Endodermal cell (in vitro differentiated cells): ENCODE results near the gene OPRL1. TPM values are rescaled to one million over a fixed set of nuclear protein-coding genes. Genes with fewer than 3 reads are reported as not detected.
A peak's percentile ranks its signal among the peaks of the same experiment; 100 is the strongest.
"Not testable (repeated sequence)": the region's sequence is repeated elsewhere in the genome, so short reads cannot be mapped to it uniquely, and the experiment has no call there.

Source experiments
- DNase-seq: peaks from one replicate; pipeline ENCODE4 v3.0.0-alpha.2; 2017
- H3K27ac ChIP-seq: 2 replicates; pipeline ENCODE4 v1.5.1; 2013; ENCODE audit warnings: mild to moderate bottlenecking, low read depth, low read length, moderate library complexity
- H3K27me3 ChIP-seq: 2 replicates; pipeline ENCODE4 v1.6.1; 2013; ENCODE audit warnings: mild to moderate bottlenecking, low read length, moderate library complexity; ENCODE audit not compliant: insufficient read depth, control insufficient read depth, poor library complexity, severe bottlenecking
- H3K36me3 ChIP-seq: 2 replicates; pipeline ENCODE4 v1.7.0; 2013; ENCODE audit warnings: mild to moderate bottlenecking, low read length, moderate library complexity; ENCODE audit not compliant: control insufficient read depth, insufficient read depth
- H3K4me1 ChIP-seq: one replicate; pipeline ENCODE4 v1.7.0; 2013; ENCODE audit warnings: low read length; ENCODE audit not compliant: control insufficient read depth, insufficient read depth
- H3K4me3 ChIP-seq: 2 replicates; pipeline ENCODE4 v1.5.1; 2013; ENCODE audit warnings: mild to moderate bottlenecking, low read length, moderate library complexity
- H3K9ac ChIP-seq: 2 replicates; pipeline ENCODE4 v1.6.1; 2013; ENCODE audit warnings: mild to moderate bottlenecking, low read length, moderate library complexity; ENCODE audit not compliant: poor library complexity, severe bottlenecking; ENCODE audit errors: extremely low read depth
- H3K9me3 ChIP-seq: 2 replicates; pipeline ENCODE4 v1.6.1; 2013; ENCODE audit warnings: mild to moderate bottlenecking, low read length, moderate library complexity; ENCODE audit not compliant: control insufficient read depth
- H3K27ac Mint-ChIP-seq: 2 replicates; pipeline ENCODE4 v1.8.0; 2020; ENCODE audit warnings: mixed read lengths
- H3K27me3 Mint-ChIP-seq: 2 replicates; pipeline ENCODE4 v1.8.0; 2021; ENCODE audit warnings: mild to moderate bottlenecking, mixed read lengths; ENCODE audit not compliant: insufficient read depth
- H3K36me3 Mint-ChIP-seq: 2 replicates; pipeline ENCODE4 v1.8.0; 2020; ENCODE audit warnings: low read depth, mixed read lengths
- H3K4me1 Mint-ChIP-seq: 2 replicates; pipeline ENCODE4 v1.8.0; 2020; ENCODE audit warnings: mixed read lengths
- H3K4me3 Mint-ChIP-seq: 2 replicates; pipeline ENCODE4 v1.8.0; 2020; ENCODE audit warnings: mild to moderate bottlenecking, moderate library complexity, mixed read lengths
- H3K9me3 Mint-ChIP-seq: 2 replicates; pipeline ENCODE4 v1.8.0; 2020; ENCODE audit warnings: mild to moderate bottlenecking, mixed read lengths
- CTCF ChIP-seq: fragments of 200-600 bp; sonication (generic); conservative IDR thresholded peaks from 2 replicates; pipeline ENCODE4 v1.5.0; 2021; ENCODE audit warnings: antibody characterized with exemption, mild to moderate bottlenecking
- WGBS, 2 experiments: methylation state at CpG; one replicate each; pipeline versions ENCODE4 v1.1.5 to v1.1.7; 2013; ENCODE audit warnings: missing lambda C conversion rate in 2 of 2, mixed read lengths in 1 of 2; ENCODE audit not compliant: insufficient coverage in 1 of 2, insufficient read length in 1 of 2; 5-methylcytosine and 5-hydroxymethylcytosine counted together
- total RNA-seq, 2 donors: library from RNA; stranded (reverse); fragmentation: NEBNext Ultra II Directional in 1 of 2; extraction: Animal tissue kit (Norgen Biotek cat#: 25700) in 1 of 2; gene quantifications; 2 replicates in 1 of 2; 3 replicates in 1 of 2; pipeline ENCODE4 v1.2.1, GENCODE V29; 2021

Gene OPRL1
- total RNA-seq, 2 donors from 2014 or later: 4.1 to 5.5 TPM

DNA sequence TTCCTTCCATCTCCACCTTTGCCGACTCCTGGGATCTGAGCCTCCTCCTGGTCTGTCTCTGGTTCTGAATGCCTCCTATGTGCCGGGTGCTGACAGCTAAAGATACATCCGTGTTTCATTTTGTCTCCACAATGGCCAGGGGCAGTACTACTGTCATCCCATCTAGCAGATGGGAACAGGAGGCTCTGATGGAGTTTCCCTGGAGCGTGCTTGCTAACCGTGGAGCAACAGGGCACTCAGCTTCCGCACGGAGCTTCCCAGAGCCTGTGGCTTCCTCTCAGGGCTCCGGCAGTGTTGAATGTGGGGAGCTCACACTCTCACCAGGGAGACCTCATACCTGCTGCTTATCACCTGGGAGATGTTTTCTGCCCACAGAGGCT is 39.4 kb downstream of the OPRL1 start:
- peaks cover 26% of the 10 kb centered on the region for H3K27me3 Mint-ChIP-seq
- DNase-seq: peak; percentile 43
- H3K36me3 ChIP-seq: no peaks in the 10 kb centered on the region
- no peaks in the 10 kb centered on the region for H3K9me3 Mint-ChIP-seq
- no peaks in the 10 kb centered on the region for H3K36me3 Mint-ChIP-seq
- H3K4me1 Mint-ChIP-seq: no peaks in the 10 kb centered on the region
- H3K27ac Mint-ChIP-seq: no peak overlapping the region
- H3K9me3 ChIP-seq: no peaks in the 10 kb centered on the region
- peaks cover 29% of the 10 kb centered on the region for H3K27me3 ChIP-seq
- WGBS, 2 experiments: 80 to 89% methylated on average over 8 of the region's 8 CpGs
- no peak overlapping the region for H3K27ac ChIP-seq
- no peak overlapping the region for H3K4me3 ChIP-seq
- no peaks in the 10 kb centered on the region for H3K4me1 ChIP-seq
- H3K9ac ChIP-seq: no peak overlapping the region
- no peak overlapping the region for H3K4me3 Mint-ChIP-seq
- TF ChIP-seq CTCF: no peak

DNA sequence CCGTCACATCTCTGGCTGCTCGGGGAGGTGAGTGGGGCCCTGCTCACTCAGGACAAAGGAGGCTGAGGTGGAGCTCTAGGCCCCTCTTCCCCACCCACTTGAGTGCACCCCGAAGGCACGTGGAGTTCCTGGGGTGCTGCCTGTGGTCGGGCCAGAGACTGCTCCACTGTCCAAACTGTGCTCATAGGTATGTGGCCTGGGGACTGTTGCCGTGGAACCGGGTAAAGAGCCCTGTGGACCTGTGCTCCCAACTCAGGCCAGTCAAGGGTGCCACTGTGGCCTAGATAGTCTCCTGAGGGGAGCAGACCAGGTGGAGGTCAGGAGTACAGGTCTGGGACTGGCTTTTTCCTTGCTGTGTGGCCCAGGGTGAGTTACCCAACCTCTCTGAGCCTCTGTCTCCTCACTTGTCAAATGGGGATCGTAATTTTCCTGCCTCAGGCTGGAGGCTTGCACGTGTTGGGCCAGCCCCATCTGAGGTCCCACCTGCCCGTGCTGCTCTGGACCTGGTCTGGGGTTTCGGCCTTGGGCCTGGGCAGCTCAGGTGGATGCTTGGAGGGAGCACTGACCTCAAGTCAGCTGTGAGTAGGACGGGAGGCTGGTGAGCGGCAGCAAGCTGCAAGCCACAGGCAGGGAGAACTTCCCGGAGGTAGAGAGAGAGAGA is 39.9 kb downstream of the OPRL1 start:
- H3K27me3 ChIP-seq: peaks cover 33% of the 10 kb centered on the region
- H3K27ac Mint-ChIP-seq: no peak overlapping the region
- no peak overlapping the region for H3K9ac ChIP-seq
- H3K4me3 ChIP-seq: no peak overlapping the region
- no peak for TF ChIP-seq CTCF
- H3K9me3 Mint-ChIP-seq: no peaks in the 10 kb centered on the region
- no peaks in the 10 kb centered on the region for H3K36me3 ChIP-seq
- H3K4me1 ChIP-seq: no peaks in the 10 kb centered on the region
- no peaks in the 10 kb centered on the region for H3K9me3 ChIP-seq
- H3K27me3 Mint-ChIP-seq: peaks cover 30% of the 10 kb centered on the region
- H3K4me3 Mint-ChIP-seq: no peak overlapping the region
- no peaks in the 10 kb centered on the region for H3K36me3 Mint-ChIP-seq
- WGBS, 2 experiments: 80 to 83% methylated on average over 7 to 12 of the region's 14 CpGs
- DNase-seq: peak; percentile 50
- no peaks in the 10 kb centered on the region for H3K4me1 Mint-ChIP-seq
- H3K27ac ChIP-seq: no peak overlapping the region

GRCh38 chr20:64121586-64121985 is 41.7 kb downstream of the OPRL1 start:
- H3K9me3 ChIP-seq: no peaks in the 10 kb centered on the region
- no peaks in the 10 kb centered on the region for H3K4me1 ChIP-seq
- H3K27me3 ChIP-seq: peaks cover 33% of the 10 kb centered on the region
- H3K9ac ChIP-seq: no peak overlapping the region
- no peak overlapping the region for H3K27ac ChIP-seq
- no peaks in the 10 kb centered on the region for H3K36me3 Mint-ChIP-seq
- peaks cover 30% of the 10 kb centered on the region for H3K27me3 Mint-ChIP-seq
- no peak overlapping the region for H3K4me3 Mint-ChIP-seq
- DNase-seq: no peak
- H3K4me3 ChIP-seq: no peak overlapping the region
- no peaks in the 10 kb centered on the region for H3K9me3 Mint-ChIP-seq
- TF ChIP-seq CTCF: no peak
- WGBS, 2 experiments: 93 to 95% methylated on average over 7 to 12 of the region's 12 CpGs
- H3K27ac Mint-ChIP-seq: no peak overlapping the region
- H3K4me1 Mint-ChIP-seq: no peaks in the 10 kb centered on the region
- H3K36me3 ChIP-seq: no peaks in the 10 kb centered on the region

GRCh38 chr20:64122927-64123326 is 43.0 kb downstream of the OPRL1 start:
- not testable (repeated sequence) for H3K4me1 Mint-ChIP-seq, H3K4me1 ChIP-seq, H3K9ac ChIP-seq, H3K27ac Mint-ChIP-seq, H3K9me3 Mint-ChIP-seq, H3K27ac ChIP-seq, H3K4me3 Mint-ChIP-seq, H3K36me3 Mint-ChIP-seq, H3K4me3 ChIP-seq, DNase-seq, H3K9me3 ChIP-seq, H3K36me3 ChIP-seq
- 86 to 89% methylated on average over 10 to 11 of the region's 11 CpGs for WGBS, 2 experiments
- peaks cover 36% of the 10 kb centered on the region for H3K27me3 ChIP-seq
- peaks cover 30% of the 10 kb centered on the region for H3K27me3 Mint-ChIP-seq

DNA sequence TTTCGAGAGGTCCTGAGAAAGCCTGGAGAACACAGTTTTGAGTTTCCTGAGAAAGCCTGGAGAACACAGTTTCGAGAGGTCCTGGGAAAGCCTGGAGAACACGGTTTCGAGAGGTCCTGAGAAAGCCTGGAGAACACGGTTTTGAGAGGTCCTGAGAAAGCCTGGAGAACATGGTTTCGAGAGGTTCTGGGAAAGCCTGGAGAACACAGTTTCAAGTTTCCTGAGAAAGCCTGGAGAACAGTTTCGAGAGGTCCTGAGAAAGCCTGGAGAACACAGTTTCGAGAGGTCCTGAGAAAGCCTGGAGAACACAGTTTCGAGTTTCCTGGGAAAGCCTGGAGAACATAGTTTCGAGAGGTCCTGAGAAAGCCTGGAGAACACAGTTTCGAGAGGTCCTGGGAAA is 43.6 kb downstream of the OPRL1 start:
- peaks cover 41% of the 10 kb centered on the region for H3K27me3 ChIP-seq
- not testable (repeated sequence) for H3K9ac ChIP-seq, H3K9me3 ChIP-seq, H3K36me3 ChIP-seq, H3K4me1 ChIP-seq, H3K4me3 ChIP-seq, H3K27ac Mint-ChIP-seq, H3K36me3 Mint-ChIP-seq, H3K27ac ChIP-seq, H3K4me3 Mint-ChIP-seq, DNase-seq, H3K4me1 Mint-ChIP-seq, H3K9me3 Mint-ChIP-seq
- 89 to 90% methylated on average over 11 of the region's 11 CpGs for WGBS, 2 experiments
- peaks cover 32% of the 10 kb centered on the region for H3K27me3 Mint-ChIP-seq
